H1 (cell line): ENCODE results near the gene RILPL2.
"Not testable (repeated sequence)": the region's sequence is repeated elsewhere in the genome, so short reads cannot be mapped to it uniquely, and the experiment has no call there.

Experiments used
- CEBPB ChIP-seq: IDR thresholded peaks from 2 replicates; pipeline ENCODE4 v1.6.1; 2012; ENCODE audit warnings: low read depth, low read length
- CHD2 ChIP-seq: IDR thresholded peaks from 2 replicates; pipeline ENCODE4 v1.6.1; 2012; ENCODE audit warnings: low read length, improper control_type of control experiment
- CTCF ChIP-seq, 3 experiments: IDR thresholded peaks; 1 replicate in 2 of 3; 2 replicates in 1 of 3; pipeline versions ENCODE4 v1.5.1 to v1.6.1; 2011; ENCODE audit warnings: low read length in 3 of 3, mild to moderate bottlenecking in 3 of 3, inconsistent platforms in 2 of 3, low read depth in 1 of 3, moderate library complexity in 1 of 3; ENCODE audit not compliant: insufficient read depth in 1 of 3; ENCODE audit errors: control extremely low read depth in 1 of 3
- EZH2 ChIP-seq: fragments of 200-600 bp; sonication (generic); IDR thresholded peaks from 2 replicates; pipeline ENCODE4 v1.7.1; 2012; ENCODE audit warnings: low read depth, mild to moderate bottlenecking, moderate library complexity, low read length, inconsistent platforms; ENCODE audit not compliant: severe bottlenecking
- GABPA ChIP-seq: IDR thresholded peaks from 2 replicates; pipeline ENCODE4 v1.6.1; 2011; ENCODE audit warnings: mild to moderate bottlenecking, low read length, moderate library complexity, borderline replicate concordance; ENCODE audit not compliant: insufficient read depth
- HDAC2 ChIP-seq, 2 experiments: fragments of 300-600 bp in 1 of 2; sonication (generic) in 1 of 2; IDR thresholded peaks; 2 replicates each; pipeline ENCODE4 v1.6.1; 2011 to 2012; ENCODE audit warnings: low read depth in 2 of 2, low read length in 2 of 2, mild to moderate bottlenecking in 2 of 2, moderate library complexity in 2 of 2, borderline replicate concordance in 1 of 2, inconsistent platforms in 1 of 2
- POLR2A ChIP-seq, 2 experiments: IDR thresholded peaks; 1 replicate in 1 of 2; 2 replicates in 1 of 2; pipeline ENCODE4 v1.6.1; 2011; ENCODE audit warnings: low read depth in 2 of 2, low read length in 2 of 2, mild to moderate bottlenecking in 2 of 2; ENCODE audit errors: control extremely low read depth in 1 of 2
- POLR2AphosphoS5 ChIP-seq: IDR thresholded peaks from 2 replicates; pipeline ENCODE4 v1.6.1; 2011; ENCODE audit warnings: low read depth, low read length
- TF ChIP-seq, protein P1 (sequence below): IDR thresholded peaks from 2 replicates; pipeline ENCODE4 v1.6.1; 2011; ENCODE audit warnings: low read length, improper control_type of control experiment

DNA sequence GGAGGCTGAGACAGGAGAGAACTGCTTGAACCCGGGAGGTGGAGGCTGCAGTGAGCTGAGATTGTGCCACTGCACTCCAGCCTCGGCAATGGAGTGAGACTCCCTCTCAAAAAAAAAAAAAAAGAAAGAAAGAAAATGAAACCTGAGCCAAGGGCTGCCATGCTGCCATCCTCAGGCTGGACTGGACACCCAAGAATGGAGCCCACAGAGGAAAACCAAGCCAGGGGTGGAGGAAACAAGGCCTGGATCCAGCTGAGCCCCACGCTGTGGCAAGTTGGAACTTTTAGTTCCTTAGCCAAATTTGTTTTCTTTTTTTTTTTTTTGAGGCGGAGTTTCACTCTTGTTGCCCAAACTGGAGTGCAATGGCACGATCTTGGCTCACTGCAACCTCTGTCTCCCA, 44.8 kb upstream of the RILPL2 start:
- TF ChIP-seq, protein P1, sequence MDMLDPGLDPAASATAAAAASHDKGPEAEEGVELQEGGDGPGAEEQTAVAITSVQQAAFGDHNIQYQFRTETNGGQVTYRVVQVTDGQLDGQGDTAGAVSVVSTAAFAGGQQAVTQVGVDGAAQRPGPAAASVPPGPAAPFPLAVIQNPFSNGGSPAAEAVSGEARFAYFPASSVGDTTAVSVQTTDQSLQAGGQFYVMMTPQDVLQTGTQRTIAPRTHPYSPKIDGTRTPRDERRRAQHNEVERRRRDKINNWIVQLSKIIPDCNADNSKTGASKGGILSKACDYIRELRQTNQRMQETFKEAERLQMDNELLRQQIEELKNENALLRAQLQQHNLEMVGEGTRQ: not testable (repeated sequence)
- not testable (repeated sequence) for TF ChIP-seq POLR2AphosphoS5; EZH2; GABPA; CTCF (IDR thresholded peaks at IDR 0.05; ENCODE audit: control extremely low read depth in 1 of 3, insufficient read depth in 1 of 3, low read depth in 1 of 3, low read length in 3 of 3); CEBPB; POLR2A (IDR thresholded peaks at IDR 0.05; ENCODE audit: control extremely low read depth in 1 of 2, low read depth in 2 of 2, low read length in 2 of 2); CHD2; HDAC2 (IDR thresholded peaks at IDR 0.05; ENCODE audit: borderline replicate concordance in 1 of 2, low read depth in 2 of 2, low read length in 2 of 2)
